Body of pancreas (tissue), 4 donors: ENCODE data around the gene DDR2.

Source experiments
- CTCF ChIP-seq, 7 experiments: fragments of 450-650 bp in 4 of 7; fragments of 200-600 bp in 3 of 7; sonication (generic) in 3 of 7; IDR thresholded peaks; one replicate each; pipeline ENCODE4 v1.5.1; 2016 to 2019; ENCODE audit warnings: antibody characterized with exemption in 7 of 7
- POLR2A ChIP-seq, 3 donors: fragments of 450-650 bp; IDR thresholded peaks; one replicate each; pipeline ENCODE4 v1.6.1; 2016; ENCODE audit warnings: antibody characterized with exemption in 3 of 3, mild to moderate bottlenecking in 2 of 3

GRCh38 chr1:162823231-162823630 is 191.0 kb downstream of the DDR2 start:
- TF ChIP-seq POLR2A (IDR thresholded peaks at IDR 0.05): no peak
- TF ChIP-seq CTCF (IDR thresholded peaks at IDR 0.05): no peak
